ENCODE data around the gene NUMBL.
"Not testable (repeated sequence)": the region's sequence is repeated elsewhere in the genome, so short reads cannot be mapped to it uniquely, and the experiment has no call there.

The NUMBL gene

DNA sequence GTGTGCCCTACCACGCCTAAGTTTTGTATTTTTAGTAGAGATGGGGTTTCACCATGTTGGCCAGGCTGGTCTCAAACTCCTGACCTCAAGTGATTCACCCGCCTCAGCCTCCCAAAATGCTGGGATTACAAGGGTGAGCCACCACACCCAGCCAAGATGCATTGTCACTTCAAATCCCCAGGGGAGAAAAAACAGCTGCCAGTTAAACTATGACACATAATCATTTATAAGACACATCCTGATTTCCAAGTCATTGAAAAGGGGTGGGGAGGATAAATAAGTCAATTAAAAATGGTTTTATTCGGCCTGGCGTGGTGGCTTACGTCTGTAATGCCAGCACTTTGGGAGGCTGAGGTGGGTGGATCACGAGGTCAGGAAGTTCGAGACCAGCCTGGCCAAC, 34.8 kb downstream of the NUMBL start:
- not testable (repeated sequence) for H3K4me3 Mint-ChIP-seq, DNase-seq, H3K4me1 Mint-ChIP-seq, H3K27ac Mint-ChIP-seq, H3K9me3 Mint-ChIP-seq, H3K36me3 Mint-ChIP-seq
- CTCF ChIA-PET, result interaction anchor here (3.2 kb wide), 1 partner anchor 21 kb away, joined by 13 read pairs; no protein-coding TSS in a partner anchor
- H3K27me3 Mint-ChIP-seq, result peaks cover 18% of the 10 kb centered on the region

DNA sequence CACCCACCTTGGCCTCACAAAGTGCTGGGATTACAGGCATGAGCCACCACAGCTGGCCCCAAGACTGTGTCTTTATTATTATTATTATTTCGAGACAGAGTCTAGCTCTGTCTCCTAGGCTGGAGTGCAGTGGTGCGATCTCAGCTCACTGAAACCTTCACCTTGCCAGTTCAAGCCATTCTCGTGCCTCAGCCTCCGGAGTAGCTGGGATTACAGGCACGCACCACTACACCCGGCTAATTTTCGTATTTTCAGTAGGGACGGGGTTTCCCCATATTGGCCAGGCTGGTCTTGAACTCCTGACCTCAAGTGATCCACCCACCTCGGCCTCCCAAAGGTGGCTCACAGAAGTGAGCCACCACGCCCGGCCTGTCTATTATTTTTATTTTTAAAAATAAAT, 38.1 kb downstream of the NUMBL start:
- DNase-seq, H3K4me1 Mint-ChIP-seq, H3K9me3 Mint-ChIP-seq, H3K27ac Mint-ChIP-seq, H3K36me3 Mint-ChIP-seq, H3K4me3 Mint-ChIP-seq: not testable (repeated sequence)
- H3K27me3 Mint-ChIP-seq, result peaks cover 17% of the 10 kb centered on the region
- CTCF ChIA-PET, result interaction anchor here (0.7 to 1.4 kb wide), 2 partner anchors 82 to 155 kb away, joined by 3 to 4 read pairs; no protein-coding TSS in a partner anchor

GRCh38 chr19:40650749-40651305, 39.6 kb downstream of the NUMBL start:
- CTCF ChIA-PET, result interaction anchor here (1.3 to 1.6 kb wide), 2 partner anchors 15 to 16 kb away, joined by 3 to 4 read pairs; no protein-coding TSS in a partner anchor
- Mint-ChIP-seq H3K4me1 (peaks cover 4% of the 10 kb centered on the region), H3K27me3 (peaks cover 22% of the 10 kb centered on the region), H3K9me3 (no peaks in the 10 kb centered on the region), H3K36me3 (no peaks in the 10 kb centered on the region), H3K27ac (no peak overlapping the region), H3K4me3 (no peak overlapping the region)
- no peak for DNase-seq

DNA sequence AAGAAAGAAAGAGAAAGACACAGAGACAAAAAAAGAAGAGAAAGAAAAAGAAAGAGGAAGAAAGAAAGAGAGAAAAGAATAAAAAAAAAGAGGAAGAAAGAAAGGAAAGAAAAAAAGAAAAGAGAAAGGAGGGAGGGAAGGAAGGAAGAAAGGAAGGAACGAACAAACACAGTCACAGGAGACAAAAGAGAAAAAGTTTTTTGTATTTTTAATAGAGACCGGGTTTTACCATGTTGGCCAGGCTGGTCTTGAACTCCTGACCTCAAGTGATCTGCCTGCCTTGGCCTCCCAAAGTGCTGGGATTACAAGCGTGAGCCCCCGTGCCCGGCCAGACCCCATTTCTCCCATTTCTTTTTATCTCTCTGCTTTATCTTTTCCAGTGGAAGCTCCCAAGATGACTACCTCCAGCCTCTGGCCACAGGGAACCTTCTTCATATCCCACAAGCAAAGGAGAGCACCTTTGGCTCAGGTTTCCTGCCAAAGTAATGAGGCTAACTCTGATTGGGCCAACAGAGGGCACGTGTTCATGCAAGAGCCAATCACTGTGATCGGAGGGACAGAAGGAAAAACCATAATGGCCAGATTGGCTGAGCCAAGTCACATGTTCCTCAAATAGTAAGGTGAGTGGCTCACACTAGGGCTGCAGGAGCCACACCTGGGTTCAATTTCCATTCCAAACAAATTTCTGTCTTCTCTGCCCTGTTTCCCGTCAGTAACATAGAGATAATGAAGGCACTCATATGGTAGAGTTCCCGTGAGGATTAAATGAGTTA, 40.4 kb downstream of the NUMBL start:
- CTCF ChIA-PET, result interaction anchor here (1.3 kb wide), 1 partner anchor 14 kb away, joined by 3 read pairs; no protein-coding TSS in a partner anchor

GRCh38 chr19:40646743-40647254, 43.7 kb downstream of the NUMBL start:
- Mint-ChIP-seq H3K9me3 (no peaks in the 10 kb centered on the region), H3K27me3 (peaks cover 26% of the 10 kb centered on the region), H3K4me3 (no peak overlapping the region), H3K27ac (no peak overlapping the region), H3K4me1 (peaks cover 5% of the 10 kb centered on the region), H3K36me3 (no peaks in the 10 kb centered on the region)
- no peak for DNase-seq
- CTCF ChIA-PET, result interaction anchor here (4.8 kb wide), 1 partner anchor 13 kb away, joined by 37 read pairs; no protein-coding TSS in a partner anchor

More for the DNA sequence above, 40.4 kb downstream of the NUMBL start:
- H3K9me3 Mint-ChIP-seq, H3K4me1 Mint-ChIP-seq, H3K4me3 Mint-ChIP-seq, DNase-seq, H3K27ac Mint-ChIP-seq, H3K36me3 Mint-ChIP-seq: not testable (repeated sequence)
- H3K27me3 Mint-ChIP-seq, result peaks cover 22% of the 10 kb centered on the region

DNA sequence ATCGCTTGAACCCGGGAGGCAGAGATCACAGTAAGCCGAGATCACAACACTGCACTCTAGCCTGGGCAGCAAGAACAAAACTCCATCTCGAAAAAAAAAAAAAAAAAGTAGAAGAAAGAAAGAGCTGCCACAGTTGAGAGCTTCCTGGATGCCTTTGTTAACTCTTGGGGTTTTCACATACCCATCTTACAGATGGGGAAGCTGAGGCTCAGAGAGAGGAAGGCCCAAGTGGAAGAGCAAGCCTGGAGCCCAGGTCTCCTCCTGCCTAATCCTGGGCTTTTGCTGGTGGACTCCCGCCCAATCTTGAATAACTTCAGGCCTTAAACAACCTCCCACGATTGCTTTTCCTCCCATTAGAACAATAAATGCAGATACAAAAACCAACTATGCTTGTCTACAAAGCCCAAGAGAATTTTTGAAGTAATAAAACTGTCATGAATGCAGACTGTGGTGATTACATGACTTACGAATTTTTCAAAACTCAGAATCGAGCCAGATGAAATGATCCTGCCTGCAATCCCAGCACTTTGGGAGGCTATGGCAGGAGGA, 47.6 kb downstream of the NUMBL start:
- Mint-ChIP-seq H3K36me3 (no peaks in the 10 kb centered on the region), H3K9me3 (no peaks in the 10 kb centered on the region), H3K27ac (no peak overlapping the region), H3K27me3 (peaks cover 28% of the 10 kb centered on the region), H3K4me3 (no peak overlapping the region), H3K4me1 (peaks cover 17% of the 10 kb centered on the region)
- no peak for DNase-seq
- CTCF ChIA-PET, result interaction anchor here (4.8 kb wide), 1 partner anchor 9 kb away, joined by 37 read pairs; no protein-coding TSS in a partner anchor

DNA sequence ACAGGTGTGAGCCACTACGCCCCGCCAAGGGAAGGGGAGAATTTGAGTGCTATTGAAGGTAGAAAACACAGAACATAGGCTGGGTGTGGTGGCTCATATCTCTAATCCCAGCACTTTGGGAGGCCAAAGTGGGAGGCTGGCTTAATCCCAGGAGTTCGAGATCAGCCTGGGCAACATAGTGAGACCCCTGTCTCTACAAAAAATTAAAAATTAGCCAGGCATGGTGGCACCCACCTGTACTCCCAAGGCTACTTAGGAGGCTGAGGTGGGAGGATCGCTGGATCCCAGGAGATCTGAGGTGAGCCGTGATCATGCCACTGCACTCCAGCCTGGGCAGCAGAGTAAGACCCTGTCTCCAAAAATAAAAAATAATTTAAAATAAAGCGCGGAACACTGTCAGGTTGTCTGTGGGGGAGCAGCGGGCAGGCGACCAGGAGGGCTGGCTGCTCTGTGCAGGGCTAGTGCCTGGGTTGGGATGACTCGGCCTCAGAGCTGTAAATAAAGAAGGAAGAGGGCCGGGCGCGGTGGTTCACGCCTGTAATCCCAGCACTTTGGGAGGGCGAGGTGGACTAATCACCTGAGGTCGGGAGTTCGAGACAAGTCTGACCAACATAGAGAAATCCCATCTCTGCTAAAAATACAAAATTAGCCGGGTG, 48.3 kb downstream of the NUMBL start:
- Mint-ChIP-seq H3K27me3 (peaks cover 28% of the 10 kb centered on the region), H3K27ac (no peak overlapping the region), H3K4me3 (no peak overlapping the region), H3K9me3 (no peaks in the 10 kb centered on the region), H3K36me3 (no peaks in the 10 kb centered on the region), H3K4me1 (peaks cover 17% of the 10 kb centered on the region)
- no peak for DNase-seq
- CTCF ChIA-PET, result interaction anchor here (4.8 kb wide), 1 partner anchor 8 kb away, joined by 37 read pairs; no protein-coding TSS in a partner anchor

GRCh38 chr19:40641281-40641680, 49.2 kb downstream of the NUMBL start:
- peaks cover 23% of the 10 kb centered on the region for H3K27me3 Mint-ChIP-seq
- no peak overlapping the region for H3K27ac Mint-ChIP-seq
- H3K4me3 Mint-ChIP-seq, result no peak overlapping the region
- DNase-seq, result no peak
- CTCF ChIA-PET, result interaction anchor here (0.5 kb wide), 1 partner anchor 157 kb away, joined by 3 read pairs; no protein-coding TSS in a partner anchor
- peaks cover 17% of the 10 kb centered on the region for H3K4me1 Mint-ChIP-seq
- no peaks in the 10 kb centered on the region for H3K36me3 Mint-ChIP-seq
- no peaks in the 10 kb centered on the region for H3K9me3 Mint-ChIP-seq

- CTCF ChIA-PET, result interaction anchor here (0.5 kb wide), 1 partner anchor 156 kb away, joined by 3 read pairs; no protein-coding TSS in a partner anchor
- Mint-ChIP-seq H3K27ac (no peak overlapping the region), H3K9me3 (no peaks in the 10 kb centered on the region)
Measured at GRCh38 chr19:40640744-40641143, 49.7 kb downstream of the NUMBL start.

GRCh38 chr19:40639638-40639982, 50.8 kb downstream of the NUMBL start:
- H3K4me3 Mint-ChIP-seq, result no peak overlapping the region
- no peak for DNase-seq
- CTCF ChIA-PET, result no interaction called here
- H3K27ac Mint-ChIP-seq, result peak overlapping the region; percentile 0
- no peaks in the 10 kb centered on the region for H3K36me3 Mint-ChIP-seq
- peaks cover 12% of the 10 kb centered on the region for H3K4me1 Mint-ChIP-seq
- peaks cover 35% of the 10 kb centered on the region for H3K27me3 Mint-ChIP-seq
- no peaks in the 10 kb centered on the region for H3K9me3 Mint-ChIP-seq

More at GRCh38 chr19:40640744-40641143, 49.7 kb downstream of the NUMBL start:
- no peak overlapping the region for H3K4me3 Mint-ChIP-seq
- H3K36me3 Mint-ChIP-seq, result no peaks in the 10 kb centered on the region
- H3K27me3 Mint-ChIP-seq, result peaks cover 23% of the 10 kb centered on the region
- no peak for DNase-seq
- peaks cover 12% of the 10 kb centered on the region for H3K4me1 Mint-ChIP-seq

- H3K4me1 Mint-ChIP-seq, result peaks cover 21% of the 10 kb centered on the region
- H3K36me3 Mint-ChIP-seq, result no peaks in the 10 kb centered on the region
- H3K27me3 Mint-ChIP-seq, result peaks cover 48% of the 10 kb centered on the region
- H3K27ac Mint-ChIP-seq, result no peak overlapping the region
- CTCF ChIA-PET, result no interaction called here
- DNase-seq, result no peak
- no peak overlapping the region for H3K4me3 Mint-ChIP-seq
- H3K9me3 Mint-ChIP-seq, result no peaks in the 10 kb centered on the region
Measured at GRCh38 chr19:40638327-40638726, 52.1 kb downstream of the NUMBL start.

DNA sequence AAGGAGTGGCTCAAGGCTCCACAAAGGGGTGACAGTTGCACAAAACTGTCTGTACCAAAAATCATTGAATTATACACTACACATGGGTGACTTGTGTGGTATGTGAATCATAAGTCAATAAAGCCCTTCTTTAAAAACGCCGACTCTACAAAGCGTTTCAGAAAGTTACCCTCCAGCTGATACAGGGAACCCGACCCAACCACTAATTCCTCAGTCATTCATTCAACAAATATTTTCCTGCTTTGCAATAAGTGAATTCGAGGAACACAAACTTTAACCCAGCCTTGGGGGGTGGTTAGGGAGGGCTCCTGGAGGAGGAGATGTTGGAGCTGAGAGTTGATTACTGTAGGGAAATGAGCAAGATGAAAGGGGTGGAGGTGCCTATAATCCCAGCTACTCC, 57.2 kb downstream of the NUMBL start:
- no peak for DNase-seq
- Mint-ChIP-seq H3K9me3 (no peaks in the 10 kb centered on the region), H3K27ac (no peak overlapping the region), H3K4me1 (peaks cover 17% of the 10 kb centered on the region), H3K36me3 (peaks cover 3% of the 10 kb centered on the region), H3K27me3 (peaks cover 41% of the 10 kb centered on the region), H3K4me3 (no peak overlapping the region)
- CTCF ChIA-PET, result interaction anchor here (1.0 to 3.8 kb wide), 6 partner anchors 11 to 174 kb away, joined by 3 to 72 read pairs (median 4); no protein-coding TSS in a partner anchor

GRCh38 chr19:40632311-40633036, 58.0 kb downstream of the NUMBL start:
- no peak for DNase-seq
- peaks cover 3% of the 10 kb centered on the region for H3K36me3 Mint-ChIP-seq
- CTCF ChIA-PET, result interaction anchor here (1.0 to 3.8 kb wide), 5 partner anchors 12 to 175 kb away, joined by 3 to 72 read pairs (median 3); no protein-coding TSS in a partner anchor
- no peaks in the 10 kb centered on the region for H3K9me3 Mint-ChIP-seq
- H3K27ac Mint-ChIP-seq, result no peak overlapping the region
- no peak overlapping the region for H3K4me3 Mint-ChIP-seq
- H3K4me1 Mint-ChIP-seq, result peaks cover 17% of the 10 kb centered on the region
- peaks cover 41% of the 10 kb centered on the region for H3K27me3 Mint-ChIP-seq

All from activated naive CD4-positive, alpha-beta T cell treated with anti-CD3 and anti-CD28 coated beads, Interleukin-2, amount 10 ng/mL, durations not matched to agents 7 days and 5 days (primary cell).